Panc1 (cell line): Measurements from ENCODE around the gene OR2F2. TPM values are rescaled to one million over a fixed set of nuclear protein-coding genes. Genes with fewer than 3 reads are reported as not detected.

Experiments
- ATAC-seq: fragments of 200-7000 bp; cut with Tn5 transposase; 2 replicates; pipeline ENCODE4 v1.9.1; 2020; ENCODE audit warnings: mild to moderate bottlenecking, moderate library complexity
- BruUV-seq: library from RNA; stranded (reverse); fragments of 400-500 nt; replicated peaks from 2 replicates; lab custom pipeline; 2021; lab: Mats Ljungman, UMichigan
- CTCF ChIA-PET: fragments of 300-600 bp; sonication (Branson Sonifier 250); formaldehyde crosslinking; loops from one replicate; lab custom pipeline; 2022; ENCODE audit warnings: antibody characterized with exemption; lab: Charles Lee
- POLR2A ChIA-PET: fragments of 300-600 bp; sonication (Branson Sonifier 250); formaldehyde crosslinking; loops from one replicate; lab custom pipeline; 2022; ENCODE audit warnings: antibody characterized with exemption; lab: Charles Lee
- DNase-seq: peaks from one replicate; pipeline ENCODE4 v3.0.0-alpha.2; 2010; ENCODE audit warnings: low read depth, low spot score
- H3K27ac ChIP-seq: 2 replicates; pipeline ENCODE4 v1.5.1; 2011; ENCODE audit warnings: mild to moderate bottlenecking, low read length, inconsistent platforms
- H3K27me3 ChIP-seq: fragments of 200-500 bp; sonication (Bioruptor generic); 2 replicates; pipeline ENCODE4 v1.6.0; 2014; ENCODE audit warnings: low read length, inconsistent platforms; ENCODE audit not compliant: control insufficient read depth, insufficient read depth
- H3K36me3 ChIP-seq: fragments of 200-500 bp; sonication (Bioruptor generic); 2 replicates; pipeline ENCODE4 v1.5.1; 2014; ENCODE audit warnings: inconsistent platforms, mild to moderate bottlenecking, low read length, moderate library complexity; ENCODE audit not compliant: control insufficient read depth, insufficient read depth
- H3K4me1 ChIP-seq: 2 replicates; pipeline ENCODE4 v1.5.1; 2011; ENCODE audit warnings: inconsistent platforms, mild to moderate bottlenecking, low read length, moderate library complexity; ENCODE audit not compliant: control insufficient read depth, insufficient read depth
- H3K4me3 ChIP-seq, 2 experiments: 2 replicates each; pipeline ENCODE4 v1.5.1; 2011 to 2012; ENCODE audit warnings: low read depth in 2 of 2, low read length in 2 of 2, mild to moderate bottlenecking in 2 of 2, inconsistent platforms in 1 of 2, moderate library complexity in 1 of 2
- H3K9me3 ChIP-seq: fragments of 200-500 bp; sonication (Bioruptor generic); 2 replicates; pipeline ENCODE4 v1.5.1; 2014; ENCODE audit warnings: low read depth, mild to moderate bottlenecking, inconsistent platforms, low read length, moderate library complexity; ENCODE audit not compliant: control insufficient read depth, insufficient read depth
- POLR2AphosphoS5 ChIP-seq: IDR thresholded peaks from 2 replicates; pipeline ENCODE4 v1.6.1; 2012; ENCODE audit warnings: mild to moderate bottlenecking, low read depth, low read length, moderate library complexity
- SIN3A ChIP-seq: IDR thresholded peaks from 2 replicates; pipeline ENCODE4 v1.6.1; 2012; ENCODE audit warnings: low read depth, mild to moderate bottlenecking, low read length, moderate library complexity, borderline replicate concordance; ENCODE audit not compliant: insufficient read depth
- TCF7L2 ChIP-seq: IDR thresholded peaks from 2 replicates; pipeline ENCODE4 v1.6.1; 2011; ENCODE audit warnings: mild to moderate bottlenecking, low read depth, low read length, inconsistent platforms
- in situ Hi-C: cut with HindIII; loops from 2 replicates; pipeline ENCODE4 v1.10.0; 2016; ENCODE audit warnings: low sequenced_read_pairs, low pct_unique_long_range_greater_than_20kb
- intact Hi-C: fragments of 100-400 bp; cut with micrococcal nuclease; formaldehyde crosslinking; loops from one replicate; pipeline ENCODE4 v1.10.0; 2022; ENCODE audit not compliant: unreplicated experiment
- total RNA-seq: library from RNA; stranded (reverse); gene quantifications from one replicate; pipeline ENCODE4 v1.2.1, GENCODE V29; 2021; ENCODE audit not compliant: unreplicated experiment
- TF ChIP-seq, protein P1 (sequence below): fragments of 450-650 bp; IDR thresholded peaks from 2 replicates; pipeline ENCODE4 v1.5.1; 2017; ENCODE audit warnings: mild to moderate bottlenecking
- TF ChIP-seq, protein P2 (sequence below), 2 experiments: IDR thresholded peaks; 2 replicates each; pipeline ENCODE4 v1.6.1; 2011 to 2012; ENCODE audit warnings: low read depth in 2 of 2, control low read depth in 1 of 2, low read length in 1 of 2, mild to moderate bottlenecking in 1 of 2, moderate library complexity in 1 of 2; ENCODE audit not compliant: insufficient read depth in 1 of 2

OR2F2 gene
- total RNA-seq, 1 experiment from 2014 or later = not detected

DNA sequence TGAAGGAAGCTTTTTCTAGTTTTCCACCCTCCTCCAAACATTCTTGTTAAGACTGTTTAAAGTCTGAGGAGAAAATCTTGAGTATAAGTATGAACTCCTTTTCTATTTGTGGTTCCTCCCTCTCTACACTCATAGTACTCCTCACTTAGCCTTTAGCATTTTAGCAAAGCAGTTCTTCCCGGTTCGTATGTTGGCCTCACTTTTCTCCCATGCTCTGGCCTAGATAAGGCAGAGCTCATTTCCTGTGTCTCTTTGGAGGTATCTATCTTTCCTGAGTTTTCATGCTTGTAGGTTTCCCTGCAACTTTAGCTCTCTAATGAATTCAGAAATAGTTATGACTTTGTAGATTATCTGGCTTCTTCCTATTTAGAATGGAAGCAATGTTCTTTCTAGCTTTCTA is 13.7 kb downstream of the OR2F2 start:
- ChIA-PET CTCF (no interaction called here), POLR2A (no interaction called here)
- TF ChIP-seq TCF7L2 (no peak), POLR2AphosphoS5 (no peak), SIN3A (no peak)
- TF ChIP-seq, protein P1, sequence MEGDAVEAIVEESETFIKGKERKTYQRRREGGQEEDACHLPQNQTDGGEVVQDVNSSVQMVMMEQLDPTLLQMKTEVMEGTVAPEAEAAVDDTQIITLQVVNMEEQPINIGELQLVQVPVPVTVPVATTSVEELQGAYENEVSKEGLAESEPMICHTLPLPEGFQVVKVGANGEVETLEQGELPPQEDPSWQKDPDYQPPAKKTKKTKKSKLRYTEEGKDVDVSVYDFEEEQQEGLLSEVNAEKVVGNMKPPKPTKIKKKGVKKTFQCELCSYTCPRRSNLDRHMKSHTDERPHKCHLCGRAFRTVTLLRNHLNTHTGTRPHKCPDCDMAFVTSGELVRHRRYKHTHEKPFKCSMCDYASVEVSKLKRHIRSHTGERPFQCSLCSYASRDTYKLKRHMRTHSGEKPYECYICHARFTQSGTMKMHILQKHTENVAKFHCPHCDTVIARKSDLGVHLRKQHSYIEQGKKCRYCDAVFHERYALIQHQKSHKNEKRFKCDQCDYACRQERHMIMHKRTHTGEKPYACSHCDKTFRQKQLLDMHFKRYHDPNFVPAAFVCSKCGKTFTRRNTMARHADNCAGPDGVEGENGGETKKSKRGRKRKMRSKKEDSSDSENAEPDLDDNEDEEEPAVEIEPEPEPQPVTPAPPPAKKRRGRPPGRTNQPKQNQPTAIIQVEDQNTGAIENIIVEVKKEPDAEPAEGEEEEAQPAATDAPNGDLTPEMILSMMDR = no peak
- TF ChIP-seq, protein P2, sequence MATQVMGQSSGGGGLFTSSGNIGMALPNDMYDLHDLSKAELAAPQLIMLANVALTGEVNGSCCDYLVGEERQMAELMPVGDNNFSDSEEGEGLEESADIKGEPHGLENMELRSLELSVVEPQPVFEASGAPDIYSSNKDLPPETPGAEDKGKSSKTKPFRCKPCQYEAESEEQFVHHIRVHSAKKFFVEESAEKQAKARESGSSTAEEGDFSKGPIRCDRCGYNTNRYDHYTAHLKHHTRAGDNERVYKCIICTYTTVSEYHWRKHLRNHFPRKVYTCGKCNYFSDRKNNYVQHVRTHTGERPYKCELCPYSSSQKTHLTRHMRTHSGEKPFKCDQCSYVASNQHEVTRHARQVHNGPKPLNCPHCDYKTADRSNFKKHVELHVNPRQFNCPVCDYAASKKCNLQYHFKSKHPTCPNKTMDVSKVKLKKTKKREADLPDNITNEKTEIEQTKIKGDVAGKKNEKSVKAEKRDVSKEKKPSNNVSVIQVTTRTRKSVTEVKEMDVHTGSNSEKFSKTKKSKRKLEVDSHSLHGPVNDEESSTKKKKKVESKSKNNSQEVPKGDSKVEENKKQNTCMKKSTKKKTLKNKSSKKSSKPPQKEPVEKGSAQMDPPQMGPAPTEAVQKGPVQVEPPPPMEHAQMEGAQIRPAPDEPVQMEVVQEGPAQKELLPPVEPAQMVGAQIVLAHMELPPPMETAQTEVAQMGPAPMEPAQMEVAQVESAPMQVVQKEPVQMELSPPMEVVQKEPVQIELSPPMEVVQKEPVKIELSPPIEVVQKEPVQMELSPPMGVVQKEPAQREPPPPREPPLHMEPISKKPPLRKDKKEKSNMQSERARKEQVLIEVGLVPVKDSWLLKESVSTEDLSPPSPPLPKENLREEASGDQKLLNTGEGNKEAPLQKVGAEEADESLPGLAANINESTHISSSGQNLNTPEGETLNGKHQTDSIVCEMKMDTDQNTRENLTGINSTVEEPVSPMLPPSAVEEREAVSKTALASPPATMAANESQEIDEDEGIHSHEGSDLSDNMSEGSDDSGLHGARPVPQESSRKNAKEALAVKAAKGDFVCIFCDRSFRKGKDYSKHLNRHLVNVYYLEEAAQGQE (IDR thresholded peaks at IDR 0.05; ENCODE audit: insufficient read depth in 1 of 2, low read depth in 2 of 2, low read length in 1 of 2) = no peak
- H3K4me3 ChIP-seq = no peak overlapping the region
- no peak overlapping the region for H3K27ac ChIP-seq
- no peaks in the 10 kb centered on the region; the same call in 1 of the 2 replicates for H3K9me3 ChIP-seq
- no peaks in the 10 kb centered on the region for H3K27me3 ChIP-seq
- no peaks in the 10 kb centered on the region for H3K36me3 ChIP-seq
- DNase-seq (no peak), ATAC-seq (no peak)
- intact Hi-C loops (no loop called here), in situ Hi-C loops (no loop called here)
- H3K4me1 ChIP-seq = no peaks in the 10 kb centered on the region
- no TSS peak for BruUV-seq

DNA sequence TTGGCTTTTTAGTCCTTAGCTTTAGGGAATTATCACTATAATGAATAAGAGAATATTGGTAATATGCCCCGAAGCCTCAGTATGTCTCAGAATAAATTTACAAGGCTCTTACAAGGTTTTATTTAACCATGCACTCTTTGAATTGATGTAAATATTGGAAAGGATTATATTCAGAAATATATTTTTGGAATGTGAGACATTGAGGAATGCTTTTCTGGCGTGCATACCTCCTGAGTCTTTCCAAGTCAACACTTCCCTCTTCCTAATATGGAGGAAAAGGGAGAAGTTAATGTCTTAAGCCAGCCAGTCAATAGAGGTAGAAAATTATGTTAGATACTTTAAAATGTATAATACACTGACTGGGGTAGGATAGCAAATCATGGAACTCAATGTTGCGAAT is 18.4 kb downstream of the OR2F2 start:
- no TSS peak for BruUV-seq
- no peak for ATAC-seq

More for the DNA sequence above, 18.4 kb downstream of the OR2F2 start:
- Histone ChIP-seq H3K9me3 (no peaks in the 10 kb centered on the region), H3K27ac (no peak overlapping the region), H3K36me3 (no peaks in the 10 kb centered on the region), H3K4me3 (no peak overlapping the region), H3K4me1 (no peaks in the 10 kb centered on the region), H3K27me3 (no peaks in the 10 kb centered on the region)
- no peak for DNase-seq
- no peak for TF ChIP-seq SIN3A
- TF ChIP-seq, protein P2 (IDR thresholded peaks at IDR 0.05; ENCODE audit: insufficient read depth in 1 of 2, low read depth in 2 of 2, low read length in 1 of 2) = no peak
- TF ChIP-seq, protein P1 = no peak
- no peak for TF ChIP-seq POLR2AphosphoS5
- TF ChIP-seq TCF7L2 = no peak
- POLR2A ChIA-PET = no interaction called here
- intact Hi-C loops = no loop called here
- CTCF ChIA-PET = no interaction called here
- in situ Hi-C loops = no loop called here
